GM23338 (cell line): ENCODE data around the gene VAPA. TPM values are rescaled to one million over a fixed set of nuclear protein-coding genes. Genes with fewer than 3 reads are reported as not detected.

Experiments
- ATAC-seq: fragments of 200-7000 bp; cut with Tn5 transposase; 3 replicates; pipeline ENCODE4 v1.9.1; 2020
- DNase-seq: peaks from one replicate; pipeline ENCODE4 v3.0.0-alpha.2; 2015; ENCODE audit warnings: low spot score
- H2AFZ ChIP-seq: fragments of 200-600 bp; sonication (generic); 2 replicates; pipeline ENCODE4 v1.8.0; 2016; ENCODE audit warnings: antibody characterized with exemption, mild to moderate bottlenecking, moderate library complexity
- H3F3A ChIP-seq: fragments of 200-600 bp; sonication (generic); replicated peaks from 2 replicates; pipeline ENCODE4 v1.8.0; 2017; ENCODE audit warnings: antibody characterized with exemption, mixed run types, low read depth
- H3K27ac ChIP-seq: fragments of 200-600 bp; sonication (generic); 2 replicates; pipeline ENCODE4 v1.6.1; 2016; ENCODE audit warnings: low read depth
- H3K27me3 ChIP-seq: fragments of 200-600 bp; sonication (generic); 2 replicates; pipeline ENCODE4 v1.8.0; 2016; ENCODE audit warnings: mild to moderate bottlenecking, mixed run types, moderate library complexity; ENCODE audit not compliant: insufficient read depth
- H3K36me3 ChIP-seq: fragments of 200-600 bp; sonication (generic); 2 replicates; pipeline ENCODE4 v1.8.0; 2016; ENCODE audit warnings: mild to moderate bottlenecking; ENCODE audit not compliant: insufficient read depth
- H3K4me1 ChIP-seq: fragments of 200-600 bp; sonication (generic); 2 replicates; pipeline ENCODE4 v1.8.0; 2016; ENCODE audit warnings: mild to moderate bottlenecking, moderate library complexity; ENCODE audit not compliant: insufficient read depth
- H3K4me2 ChIP-seq: fragments of 200-600 bp; sonication (generic); 2 replicates; pipeline ENCODE4 v1.7.1; 2017; ENCODE audit warnings: mixed run types
- H3K4me3 ChIP-seq: fragments of 200-600 bp; sonication (generic); 2 replicates; pipeline ENCODE4 v1.6.1; 2016; ENCODE audit warnings: mixed run types
- H3K79me2 ChIP-seq: fragments of 200-600 bp; sonication (generic); replicated peaks from 2 replicates; pipeline ENCODE4 v1.8.0; 2017; ENCODE audit warnings: mild to moderate bottlenecking; ENCODE audit not compliant: insufficient read depth
- H3K9me2 ChIP-seq: fragments of 200-600 bp; sonication (generic); 2 replicates; pipeline ENCODE4 v1.8.0; 2017; ENCODE audit not compliant: insufficient read depth
- H4K20me1 ChIP-seq: fragments of 200-600 bp; sonication (generic); replicated peaks from 2 replicates; pipeline ENCODE4 v1.8.0; 2017; ENCODE audit warnings: mild to moderate bottlenecking; ENCODE audit not compliant: insufficient read depth
- H3K27ac Mint-ChIP-seq: 2 replicates; pipeline ENCODE4 v1.8.0; 2020; ENCODE audit warnings: inconsistent platforms, mild to moderate bottlenecking, moderate library complexity, mixed read lengths
- H3K27me3 Mint-ChIP-seq: 3 replicates; pipeline ENCODE4 v1.8.0; 2022; ENCODE audit warnings: low read depth, mild to moderate bottlenecking, moderate library complexity, mixed read lengths, inconsistent platforms; ENCODE audit not compliant: insufficient read depth, poor library complexity
- H3K36me3 Mint-ChIP-seq: 3 replicates; pipeline ENCODE4 v1.8.0; 2021; ENCODE audit warnings: low read depth, mild to moderate bottlenecking, inconsistent platforms, moderate library complexity, mixed read lengths
- H3K4me1 Mint-ChIP-seq: 3 replicates; pipeline ENCODE4 v1.8.0; 2020; ENCODE audit warnings: mild to moderate bottlenecking, inconsistent platforms, mixed read lengths
- H3K4me3 Mint-ChIP-seq: 3 replicates; pipeline ENCODE4 v1.8.0; 2021; ENCODE audit warnings: moderate library complexity, mild to moderate bottlenecking, inconsistent platforms, mixed read lengths
- H3K9me3 Mint-ChIP-seq: 3 replicates; pipeline ENCODE4 v1.8.0; 2020; ENCODE audit warnings: moderate library complexity, mild to moderate bottlenecking, inconsistent platforms, mixed read lengths
- JUNB ChIP-seq: IDR thresholded peaks from one replicate; pipeline ENCODE4 v1.6.1; 2016; ENCODE audit warnings: antibody characterized with exemption; ENCODE audit not compliant: unreplicated experiment
- POLR2AphosphoS5 ChIP-seq: IDR thresholded peaks from 2 replicates; pipeline ENCODE4 v1.6.1; 2016; ENCODE audit warnings: antibody characterized with exemption, low read depth
- ZNF462 ChIP-seq: fragments of 250-450 bp; sonication (Bioruptor Pico); IDR thresholded peaks from 2 replicates; pipeline ENCODE4 v1.5.0; 2020; ENCODE audit warnings: mild to moderate bottlenecking, moderate library complexity
- polyA plus RNA-seq: library from polyadenylated mRNA; unstranded; fragments of >200 nt; fragmentation: Nextera tagmentation; extraction: Ambion mirVana; gene quantifications from 2 replicates; pipeline ENCODE4 v1.2.1, GENCODE V29; 2016
- total RNA-seq: library from RNA; depleted of rRNA; stranded (reverse); fragments of >200 nt; shearing (Covaris generic); gene quantifications from 2 replicates; pipeline ENCODE4 v1.2.3, GENCODE V29; 2014
- TF ChIP-seq, protein P1 (sequence below), 2 experiments: fragments of 200-600 bp in 1 of 2; sonication (generic) in 1 of 2; conservative IDR thresholded peaks; 2 replicates each; pipeline versions ENCODE4 v1.5.1 to v1.6.1; 2016 to 2017; ENCODE audit warnings: antibody characterized with exemption in 2 of 2, low read depth in 2 of 2, mild to moderate bottlenecking in 2 of 2, moderate library complexity in 1 of 2

VAPA gene
- total and polyA plus RNA-seq, 2 experiments from 2014 or later = 162 to 178 TPM

- TF ChIP-seq ZNF462 (CRISPR knock-in tag) = no peak
- TF ChIP-seq JUNB = no peak
- TF ChIP-seq POLR2AphosphoS5 = no peak
- TF ChIP-seq, protein P1, sequence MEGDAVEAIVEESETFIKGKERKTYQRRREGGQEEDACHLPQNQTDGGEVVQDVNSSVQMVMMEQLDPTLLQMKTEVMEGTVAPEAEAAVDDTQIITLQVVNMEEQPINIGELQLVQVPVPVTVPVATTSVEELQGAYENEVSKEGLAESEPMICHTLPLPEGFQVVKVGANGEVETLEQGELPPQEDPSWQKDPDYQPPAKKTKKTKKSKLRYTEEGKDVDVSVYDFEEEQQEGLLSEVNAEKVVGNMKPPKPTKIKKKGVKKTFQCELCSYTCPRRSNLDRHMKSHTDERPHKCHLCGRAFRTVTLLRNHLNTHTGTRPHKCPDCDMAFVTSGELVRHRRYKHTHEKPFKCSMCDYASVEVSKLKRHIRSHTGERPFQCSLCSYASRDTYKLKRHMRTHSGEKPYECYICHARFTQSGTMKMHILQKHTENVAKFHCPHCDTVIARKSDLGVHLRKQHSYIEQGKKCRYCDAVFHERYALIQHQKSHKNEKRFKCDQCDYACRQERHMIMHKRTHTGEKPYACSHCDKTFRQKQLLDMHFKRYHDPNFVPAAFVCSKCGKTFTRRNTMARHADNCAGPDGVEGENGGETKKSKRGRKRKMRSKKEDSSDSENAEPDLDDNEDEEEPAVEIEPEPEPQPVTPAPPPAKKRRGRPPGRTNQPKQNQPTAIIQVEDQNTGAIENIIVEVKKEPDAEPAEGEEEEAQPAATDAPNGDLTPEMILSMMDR (conservative IDR thresholded peaks at IDR 0.05; ENCODE audit: low read depth in 2 of 2) = no peak
These were observed 44.7 kb upstream of the VAPA start (continued) for GRCh38 chr18:9868857-9869714.

GRCh38 chr18:9869715-9870430 is 43.9 kb upstream of the VAPA start:
- Mint-ChIP-seq H3K27me3 (peaks cover 14% of the 10 kb centered on the region), H3K36me3 (peaks cover 14% of the 10 kb centered on the region), H3K9me3 (peaks cover 22% of the 10 kb centered on the region), H3K4me3 (no peak overlapping the region; the same call in 2 of the 3 replicates), H3K27ac (peak overlapping the region; percentile 55), H3K4me1 (peaks cover 26% of the 10 kb centered on the region)
- H2AFZ ChIP-seq = peak overlapping the region; percentile 97
- no peak overlapping the region for H3K4me3 ChIP-seq
- no peaks in the 10 kb centered on the region for H3K27me3 ChIP-seq
- no peaks in the 10 kb centered on the region for H3K9me2 ChIP-seq
- H3K27ac ChIP-seq = 0 out of 2 replicates have a peak overlapping the region, but pooled peaks have one; percentile 16
- H3K4me1 ChIP-seq = peaks cover 9% of the 10 kb centered on the region
- peak overlapping the region; percentile 49 for H3K4me2 ChIP-seq
- H3K36me3 ChIP-seq = peaks cover 11% of the 10 kb centered on the region; the same call in 1 of the 2 replicates
- ATAC-seq = peak; percentile 64
- H3K79me2 ChIP-seq = no peaks in the 10 kb centered on the region
- H3F3A ChIP-seq = no peaks in the 10 kb centered on the region
- H4K20me1 ChIP-seq = no peaks in the 10 kb centered on the region
- DNase-seq = peak; percentile 48
- TF ChIP-seq, protein P1 (conservative IDR thresholded peaks at IDR 0.05; ENCODE audit: low read depth in 2 of 2) = no peak
- no peak for TF ChIP-seq JUNB
